ENCODE measurements around the gene GABRG2.

The GABRG2 gene

DNA sequence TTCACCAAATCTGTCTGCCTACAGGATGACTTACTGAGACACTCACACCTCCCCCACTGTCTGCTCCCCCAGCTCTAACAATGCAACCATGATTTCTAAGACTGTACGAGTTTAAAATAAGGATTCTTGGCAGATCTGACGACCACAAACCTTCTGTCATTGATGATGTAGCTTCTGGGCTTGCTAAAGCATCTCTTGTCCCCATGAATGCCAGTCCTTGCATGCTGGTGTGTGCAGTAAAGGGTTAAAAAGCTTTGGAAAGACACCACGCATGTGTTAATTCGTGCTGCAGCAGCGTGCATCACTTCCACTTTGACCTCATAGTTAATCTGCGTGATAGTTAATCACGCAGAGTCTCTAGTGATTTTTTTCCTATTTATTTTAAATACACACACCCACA is 411 bp upstream of the GABRG2 start:
- no peak for DNase-seq (ENCODE audit: low read depth in 1 of 2, low spot score in 1 of 2)
- Histone ChIP-seq H3K27ac (replicated peaks) (no peak overlapping the region), H3K27me3 (ENCODE audit: insufficient read depth, poor library complexity, severe bottlenecking) (no peaks in the 10 kb centered on the region), H3K4me3 (replicated peaks; ENCODE audit: insufficient read depth, low read length) (no peak overlapping the region)
- TF ChIP-seq GABPA (IDR thresholded peaks at IDR 0.05; ENCODE audit: low read depth) (no peak), POLR2AphosphoS5 (IDR thresholded peaks at IDR 0.05; ENCODE audit: low read depth) (no peak), SPI1 (IDR thresholded peaks at IDR 0.05; ENCODE audit: borderline replicate concordance, low read depth) (no peak)
- TF ChIP-seq, protein P1, sequence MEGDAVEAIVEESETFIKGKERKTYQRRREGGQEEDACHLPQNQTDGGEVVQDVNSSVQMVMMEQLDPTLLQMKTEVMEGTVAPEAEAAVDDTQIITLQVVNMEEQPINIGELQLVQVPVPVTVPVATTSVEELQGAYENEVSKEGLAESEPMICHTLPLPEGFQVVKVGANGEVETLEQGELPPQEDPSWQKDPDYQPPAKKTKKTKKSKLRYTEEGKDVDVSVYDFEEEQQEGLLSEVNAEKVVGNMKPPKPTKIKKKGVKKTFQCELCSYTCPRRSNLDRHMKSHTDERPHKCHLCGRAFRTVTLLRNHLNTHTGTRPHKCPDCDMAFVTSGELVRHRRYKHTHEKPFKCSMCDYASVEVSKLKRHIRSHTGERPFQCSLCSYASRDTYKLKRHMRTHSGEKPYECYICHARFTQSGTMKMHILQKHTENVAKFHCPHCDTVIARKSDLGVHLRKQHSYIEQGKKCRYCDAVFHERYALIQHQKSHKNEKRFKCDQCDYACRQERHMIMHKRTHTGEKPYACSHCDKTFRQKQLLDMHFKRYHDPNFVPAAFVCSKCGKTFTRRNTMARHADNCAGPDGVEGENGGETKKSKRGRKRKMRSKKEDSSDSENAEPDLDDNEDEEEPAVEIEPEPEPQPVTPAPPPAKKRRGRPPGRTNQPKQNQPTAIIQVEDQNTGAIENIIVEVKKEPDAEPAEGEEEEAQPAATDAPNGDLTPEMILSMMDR (IDR thresholded peaks at IDR 0.05; ENCODE audit: insufficient read depth, low read length): no peak
- TF ChIP-seq, protein P2, sequence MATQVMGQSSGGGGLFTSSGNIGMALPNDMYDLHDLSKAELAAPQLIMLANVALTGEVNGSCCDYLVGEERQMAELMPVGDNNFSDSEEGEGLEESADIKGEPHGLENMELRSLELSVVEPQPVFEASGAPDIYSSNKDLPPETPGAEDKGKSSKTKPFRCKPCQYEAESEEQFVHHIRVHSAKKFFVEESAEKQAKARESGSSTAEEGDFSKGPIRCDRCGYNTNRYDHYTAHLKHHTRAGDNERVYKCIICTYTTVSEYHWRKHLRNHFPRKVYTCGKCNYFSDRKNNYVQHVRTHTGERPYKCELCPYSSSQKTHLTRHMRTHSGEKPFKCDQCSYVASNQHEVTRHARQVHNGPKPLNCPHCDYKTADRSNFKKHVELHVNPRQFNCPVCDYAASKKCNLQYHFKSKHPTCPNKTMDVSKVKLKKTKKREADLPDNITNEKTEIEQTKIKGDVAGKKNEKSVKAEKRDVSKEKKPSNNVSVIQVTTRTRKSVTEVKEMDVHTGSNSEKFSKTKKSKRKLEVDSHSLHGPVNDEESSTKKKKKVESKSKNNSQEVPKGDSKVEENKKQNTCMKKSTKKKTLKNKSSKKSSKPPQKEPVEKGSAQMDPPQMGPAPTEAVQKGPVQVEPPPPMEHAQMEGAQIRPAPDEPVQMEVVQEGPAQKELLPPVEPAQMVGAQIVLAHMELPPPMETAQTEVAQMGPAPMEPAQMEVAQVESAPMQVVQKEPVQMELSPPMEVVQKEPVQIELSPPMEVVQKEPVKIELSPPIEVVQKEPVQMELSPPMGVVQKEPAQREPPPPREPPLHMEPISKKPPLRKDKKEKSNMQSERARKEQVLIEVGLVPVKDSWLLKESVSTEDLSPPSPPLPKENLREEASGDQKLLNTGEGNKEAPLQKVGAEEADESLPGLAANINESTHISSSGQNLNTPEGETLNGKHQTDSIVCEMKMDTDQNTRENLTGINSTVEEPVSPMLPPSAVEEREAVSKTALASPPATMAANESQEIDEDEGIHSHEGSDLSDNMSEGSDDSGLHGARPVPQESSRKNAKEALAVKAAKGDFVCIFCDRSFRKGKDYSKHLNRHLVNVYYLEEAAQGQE (IDR thresholded peaks at IDR 0.05; ENCODE audit: insufficient replicate concordance, low read depth): no peak

DNA sequence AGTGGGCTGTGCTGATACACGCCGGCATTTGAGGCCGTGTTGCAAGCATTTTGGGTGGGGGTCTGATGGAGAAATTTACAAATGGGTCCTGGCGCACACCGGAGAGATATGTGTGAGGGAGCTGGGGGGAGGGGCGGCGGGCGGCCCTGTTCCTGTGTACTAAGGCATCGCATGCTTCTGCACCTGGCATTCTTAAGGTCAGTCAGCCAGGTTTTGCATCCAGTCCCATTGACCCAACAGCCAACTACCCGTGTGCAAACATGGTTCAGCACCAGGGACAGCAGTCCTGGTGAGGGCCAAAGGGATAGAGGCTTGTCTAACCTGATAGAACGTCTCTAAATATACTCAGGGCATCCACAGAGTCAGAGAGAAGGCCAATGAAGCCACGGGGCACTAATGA is 839 bp downstream of the GABRG2 start:
- Histone ChIP-seq H3K4me3 (replicated peaks; ENCODE audit: insufficient read depth, low read length) (no peak overlapping the region), H3K27ac (replicated peaks) (no peak overlapping the region), H3K27me3 (ENCODE audit: insufficient read depth, poor library complexity, severe bottlenecking) (no peaks in the 10 kb centered on the region)
- peak in 1 of 2 experiments; percentile 30 for DNase-seq (ENCODE audit: low read depth in 1 of 2, low spot score in 1 of 2)
- TF ChIP-seq, protein P2 (IDR thresholded peaks at IDR 0.05; ENCODE audit: insufficient replicate concordance, low read depth): peak; percentile 95
- TF ChIP-seq, protein P1 (IDR thresholded peaks at IDR 0.05; ENCODE audit: insufficient read depth, low read length): no peak

DNA sequence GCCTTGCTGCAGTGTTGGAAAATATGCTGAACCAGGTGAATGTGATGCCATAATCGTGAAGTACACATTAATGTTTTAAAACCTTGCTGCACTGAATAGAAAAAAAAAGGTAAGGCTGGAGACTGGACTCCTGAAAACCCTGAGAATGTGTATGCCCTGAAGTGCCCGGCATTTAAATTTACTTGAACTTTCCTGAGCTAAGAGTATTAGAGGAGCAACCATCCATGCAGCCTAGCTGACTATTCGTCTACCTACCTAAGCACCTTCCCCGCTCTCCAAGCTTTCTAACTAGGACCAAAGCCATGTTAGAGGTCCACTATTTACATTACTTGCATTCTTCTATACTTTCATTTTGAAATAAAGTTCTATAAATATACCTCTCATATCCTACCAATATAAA is 1.4 kb downstream of the GABRG2 start:
- Histone ChIP-seq H3K4me3 (replicated peaks; ENCODE audit: insufficient read depth, low read length) (no peak overlapping the region), H3K27ac (replicated peaks) (no peak overlapping the region), H3K27me3 (ENCODE audit: insufficient read depth, poor library complexity, severe bottlenecking) (no peaks in the 10 kb centered on the region)
- no peak for DNase-seq (ENCODE audit: low read depth in 1 of 2, low spot score in 1 of 2)
- TF ChIP-seq, protein P2 (IDR thresholded peaks at IDR 0.05; ENCODE audit: insufficient replicate concordance, low read depth): no peak
- no peak for TF ChIP-seq GABPA (IDR thresholded peaks at IDR 0.05; ENCODE audit: low read depth)
- TF ChIP-seq, protein P1 (IDR thresholded peaks at IDR 0.05; ENCODE audit: insufficient read depth, low read length): no peak
- no peak for TF ChIP-seq POLR2AphosphoS5 (IDR thresholded peaks at IDR 0.05; ENCODE audit: low read depth)
- no peak for TF ChIP-seq SPI1 (IDR thresholded peaks at IDR 0.05; ENCODE audit: borderline replicate concordance, low read depth)

Data from HL-60 (cell line).